Endothelial cell of umbilical vein (primary cell): ENCODE measurements around the gene FREM1. TPM values are rescaled to one million over a fixed set of nuclear protein-coding genes. Genes with fewer than 3 reads are reported as not detected.

ENCODE experiments used
- BruUV-seq: library from RNA; stranded (reverse); fragments of 400-500 nt; replicated peaks from 2 replicates; lab custom pipeline; 2021; lab: Mats Ljungman, UMichigan
- CTCF ChIA-PET: fragments of 300-600, 350-600 bp; sonication (Branson Sonifier 250); formaldehyde crosslinking; loops from one replicate; lab custom pipeline; 2021; ENCODE audit warnings: antibody characterized with exemption, inconsistent platforms; lab: Charles Lee
- POLR2A ChIA-PET: fragments of 300-600, 350-600 bp; sonication (Branson Sonifier 250); formaldehyde crosslinking; loops from one replicate; lab custom pipeline; 2021; ENCODE audit warnings: antibody characterized with exemption, inconsistent platforms; lab: Charles Lee
- DNase-seq: peaks from one replicate; pipeline ENCODE4 v3.0.0-alpha.2; 2011; ENCODE audit warnings: low read depth, low spot score
- FAIRE-seq: peaks from 2 replicates; lab custom pipeline; 2011; peaks lifted over from hg19 to GRCh38; lab: Jason Lieb, UNC
- H2AFZ ChIP-seq: 2 replicates; pipeline ENCODE4 v1.6.0; 2012; ENCODE audit warnings: low read depth, low read length, control low read depth, inconsistent platforms
- H3K27ac ChIP-seq: 2 replicates; pipeline ENCODE4 v1.5.1; 2011; ENCODE audit warnings: low read depth, mild to moderate bottlenecking, control low read depth, low read length, moderate library complexity; ENCODE audit not compliant: insufficient read depth
- H3K27me3 ChIP-seq, 2 experiments: 2 replicates each; pipeline versions ENCODE4 v1.6.0 to v1.6.1; 2011; ENCODE audit warnings: low read length in 2 of 2, mixed read lengths in 1 of 2; ENCODE audit not compliant: control insufficient read depth in 2 of 2, insufficient read depth in 2 of 2
- H3K36me3 ChIP-seq, 2 experiments: 2 replicates in 1 of 2; 3 replicates in 1 of 2; pipeline ENCODE4 v1.5.1; 2011; ENCODE audit warnings: low read length in 2 of 2, mild to moderate bottlenecking in 1 of 2, moderate library complexity in 1 of 2; ENCODE audit not compliant: control insufficient read depth in 2 of 2, insufficient read depth in 2 of 2; ENCODE audit errors: extremely low read depth in 1 of 2
- H3K4me1 ChIP-seq: 3 replicates; pipeline ENCODE4 v1.5.1; 2011; ENCODE audit warnings: mild to moderate bottlenecking, low read length; ENCODE audit not compliant: control insufficient read depth, insufficient read depth; ENCODE audit errors: extremely low read depth
- H3K4me2 ChIP-seq: 2 replicates; pipeline ENCODE4 v1.6.1; 2011; ENCODE audit warnings: low read length, control low read depth, mixed read lengths; ENCODE audit not compliant: insufficient read depth
- H3K4me3 ChIP-seq, 3 experiments: fragments of 200-600 bp in 1 of 3; sonication (generic), shearing (Covaris generic) in 1 of 3; replicated peaks in 1 of 3; 2 replicates each; pipeline ENCODE4 v1.5.1; 2011 to 2016; ENCODE audit warnings: control low read depth in 3 of 3, low read length in 3 of 3, mild to moderate bottlenecking in 2 of 3, inconsistent platforms in 1 of 3, low read depth in 1 of 3, moderate library complexity in 1 of 3; ENCODE audit not compliant: insufficient read depth in 1 of 3
- H3K79me2 ChIP-seq: 2 replicates; pipeline ENCODE4 v1.6.0; 2012; ENCODE audit warnings: low read length, inconsistent platforms; ENCODE audit not compliant: control insufficient read depth, insufficient read depth
- H3K9ac ChIP-seq: replicated peaks from 2 replicates; pipeline ENCODE3; 2011; ENCODE audit warnings: low read length, control low read depth; ENCODE audit not compliant: insufficient read depth; ENCODE audit errors: extremely low read depth
- H3K9me1 ChIP-seq: replicated peaks from 3 replicates; pipeline ENCODE4 v1.6.0; 2011; ENCODE audit warnings: mild to moderate bottlenecking, low read length; ENCODE audit not compliant: control insufficient read depth, insufficient read depth; ENCODE audit errors: extremely low read depth
- H3K9me3 ChIP-seq: replicated peaks from 2 replicates; pipeline ENCODE4 v1.5.1; 2012; ENCODE audit warnings: low read length, inconsistent platforms; ENCODE audit not compliant: control insufficient read depth, insufficient read depth
- H4K20me1 ChIP-seq: replicated peaks from 2 replicates; pipeline ENCODE3; 2011; ENCODE audit warnings: mild to moderate bottlenecking, low read length; ENCODE audit not compliant: control insufficient read depth, insufficient read depth; ENCODE audit errors: extremely low read depth
- EZH2 ChIP-seq: IDR thresholded peaks from 2 replicates; pipeline ENCODE4 v1.6.1; 2012; ENCODE audit warnings: borderline replicate concordance, low read depth, mild to moderate bottlenecking, moderate library complexity, low read length, inconsistent platforms; ENCODE audit not compliant: severe bottlenecking
- FOS ChIP-seq: IDR thresholded peaks from 2 replicates; pipeline ENCODE4 v1.6.1; 2011; ENCODE audit warnings: mild to moderate bottlenecking, low read length, moderate library complexity, borderline replicate concordance; ENCODE audit not compliant: insufficient read depth
- JUN ChIP-seq: IDR thresholded peaks from 2 replicates; pipeline ENCODE4 v1.6.1; 2011; ENCODE audit warnings: borderline replicate concordance, low read depth; ENCODE audit not compliant: insufficient read length, insufficient read depth
- POLR2A ChIP-seq: IDR thresholded peaks from 2 replicates; pipeline ENCODE4 v1.6.1; 2012; ENCODE audit warnings: low read depth, mild to moderate bottlenecking, control low read depth, low read length
- dilution Hi-C: fragments of 300-500 bp; cut with MboI; formaldehyde crosslinking; loops from one replicate; pipeline ENCODE4 v1.15.0; 2019; ENCODE audit warnings: low sequenced_read_pairs; ENCODE audit not compliant: extremely low pct_ligation_motif_present
- intact Hi-C: fragments of 100-400 bp; cut with micrococcal nuclease; formaldehyde crosslinking; loops from one replicate; pipeline ENCODE4 v1.10.0; 2022
- polyA plus RNA-seq, 4 experiments: library from polyadenylated mRNA; depleted of rRNA in 3 of 4; stranded (reverse) in 3 of 4; unstranded in 1 of 4; fragments of >200 nt; gene quantifications; 2 replicates each; pipeline versions ENCODE4 v1.2.1 to v1.2.3, GENCODE V29; 2011 to 2012; ENCODE audit warnings: missing spikeins in 1 of 4
- total RNA-seq: library from RNA; stranded (reverse); gene quantifications from 2 replicates; pipeline ENCODE4 v1.2.3, GENCODE V29; 2021
- TF ChIP-seq, protein P1 (sequence below): IDR thresholded peaks from 2 replicates; pipeline ENCODE4 v1.6.1; 2011; ENCODE audit not compliant: insufficient read depth, insufficient read length

Gene FREM1
- total and polyA plus RNA-seq, 2 donors (not counting 3 experiments of a cell fraction or from before 2014, with no cell fraction given) = 0.10 to 0.29 TPM

DNA sequence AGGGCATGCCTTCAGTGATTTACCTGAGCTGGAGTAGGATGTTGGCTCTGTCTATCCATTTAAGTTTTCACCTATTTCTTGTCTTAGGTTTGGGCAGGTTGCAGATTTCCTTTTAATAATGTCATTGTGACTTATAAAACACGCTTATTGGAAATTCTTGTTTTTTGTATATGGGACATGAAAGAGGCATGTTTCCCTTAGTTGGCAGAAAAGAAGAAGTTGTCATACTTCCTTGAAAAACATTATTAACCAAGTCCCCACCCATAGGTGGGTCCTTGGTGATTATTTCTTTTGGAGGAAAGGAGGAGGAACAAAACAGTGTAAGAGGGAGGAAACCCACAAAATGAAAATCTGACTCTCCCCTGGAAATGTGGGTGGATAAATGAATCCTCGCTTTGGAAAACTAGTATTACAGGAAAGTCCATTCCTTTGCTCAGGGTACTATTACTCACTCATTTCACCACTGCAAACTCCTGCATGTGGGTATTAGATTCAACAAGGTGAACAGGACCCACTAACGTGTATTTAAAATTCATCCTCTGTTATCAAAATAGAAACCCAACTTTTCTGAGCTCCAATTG is 197.0 kb downstream of the FREM1 start:
- no peak for TF ChIP-seq POLR2A
- no peak for TF ChIP-seq JUN
- TF ChIP-seq, protein P1, sequence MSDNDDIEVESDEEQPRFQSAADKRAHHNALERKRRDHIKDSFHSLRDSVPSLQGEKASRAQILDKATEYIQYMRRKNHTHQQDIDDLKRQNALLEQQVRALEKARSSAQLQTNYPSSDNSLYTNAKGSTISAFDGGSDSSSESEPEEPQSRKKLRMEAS = no peak
- FAIRE-seq = no peak
- Histone ChIP-seq H3K9me1 (no peaks in the 10 kb centered on the region), H3K9ac (no peak overlapping the region), H3K9me3 (no peaks in the 10 kb centered on the region), H3K79me2 (no peaks in the 10 kb centered on the region), H3K27ac (no peak overlapping the region), H3K4me2 (no peak overlapping the region), H3K27me3 (no peaks in the 10 kb centered on the region), H3K4me3 (no peak overlapping the region), H3K4me1 (no peaks in the 10 kb centered on the region), H4K20me1 (no peaks in the 10 kb centered on the region), H3K36me3 (no peaks in the 10 kb centered on the region), H2AFZ (no peak overlapping the region)
- BruUV-seq = no TSS peak
- dilution Hi-C loops = no loop called here
- intact Hi-C loops = no loop called here
- CTCF ChIA-PET = interaction anchor here (0.7 to 1.2 kb wide), 3 partner anchors 13 to 36 kb away, joined by 3 to 4 read pairs (median 3); no protein-coding TSS in a partner anchor
- DNase-seq = no peak
- POLR2A ChIA-PET = no interaction called here

- Histone ChIP-seq H3K9me3 (no peaks in the 10 kb centered on the region), H3K27ac (no peak overlapping the region), H3K4me2 (no peak overlapping the region), H3K9ac (no peak overlapping the region), H4K20me1 (no peaks in the 10 kb centered on the region), H3K9me1 (no peaks in the 10 kb centered on the region), H3K27me3 (no peaks in the 10 kb centered on the region), H3K4me3 (no peak overlapping the region), H3K4me1 (no peaks in the 10 kb centered on the region), H3K36me3 (no peaks in the 10 kb centered on the region), H2AFZ (no peak overlapping the region), H3K79me2 (no peaks in the 10 kb centered on the region)
- CTCF ChIA-PET = interaction anchor here (2.0 kb wide), 1 partner anchor 49 kb away, joined by 5 read pairs; no protein-coding TSS in a partner anchor
- POLR2A ChIA-PET = no interaction called here
- BruUV-seq = no TSS peak
- FAIRE-seq = no peak
- dilution Hi-C loops = no loop called here
- intact Hi-C loops = no loop called here
- TF ChIP-seq EZH2 = no peak
- TF ChIP-seq FOS = peak; percentile 24
- no peak for DNase-seq
Measured at GRCh38 chr9:14710804-14711203, 199.4 kb downstream of the FREM1 start.
